ENCODE data around the gene RFX4. TPM values are rescaled to one million over a fixed set of nuclear protein-coding genes. Genes with fewer than 3 reads are reported as not detected.

Gene RFX4
- total and polyA plus RNA-seq, 9 of the 15 experiments (the other 6 are each of a cell fraction or from before 2014, with no cell fraction given): not detected

DNA sequence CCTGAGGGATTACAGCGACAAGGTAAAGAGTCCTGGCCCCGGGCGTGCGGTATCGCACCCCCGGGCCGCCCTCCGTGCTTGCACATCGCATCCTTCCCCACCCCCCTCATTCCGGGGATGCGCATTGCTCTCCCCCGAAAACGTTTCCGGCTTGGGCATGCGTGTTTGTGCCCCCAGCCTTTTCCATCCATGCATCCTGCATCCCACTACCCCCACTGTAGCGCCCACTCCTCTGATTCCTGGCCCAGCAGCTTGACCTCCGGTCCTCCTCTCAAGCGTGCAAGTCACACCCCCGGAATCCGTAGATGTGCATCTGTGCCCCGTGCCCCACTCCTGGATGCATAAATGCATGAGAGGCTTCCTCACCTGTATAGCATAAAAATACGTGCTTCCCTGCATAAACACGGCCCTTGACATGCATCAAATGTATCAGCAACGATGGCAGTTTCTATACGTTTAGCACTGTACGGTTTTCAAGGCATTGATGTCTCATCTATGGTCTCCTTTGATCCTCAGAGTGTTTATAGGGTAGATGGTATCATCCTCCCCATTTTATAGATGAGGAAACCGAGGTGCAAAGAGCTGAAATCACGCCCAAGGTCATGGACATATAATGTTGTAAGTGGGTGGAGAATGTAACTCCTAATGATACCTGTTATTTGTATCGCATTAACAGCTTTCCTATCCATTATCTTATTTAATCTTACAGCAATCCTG is 192.2 kb downstream of the RFX4 start:
- 1% methylated on average over 20 of the region's 29 CpGs for WGBS (ENCODE audit: insufficient coverage, low coverage, missing lambda C conversion rate)
- Histone ChIP-seq H3K9me3 (replicated peaks; ENCODE audit: control insufficient read depth, insufficient read depth, low read depth, low read length) (peaks cover 7% of the 10 kb centered on the region), H3K27me3 (ENCODE audit: control insufficient read depth in 2 of 2, insufficient read depth in 2 of 2, low read length in 2 of 2) (no peaks in the 10 kb centered on the region), H4K20me1 (replicated peaks; ENCODE audit: control insufficient read depth, insufficient read depth, low read length) (no peaks in the 10 kb centered on the region), H3K9ac (ENCODE audit: insufficient read depth in 1 of 2, low read depth in 2 of 2, low read length in 2 of 2) (peak overlapping the region; percentile 91 to 92), H3K36me3 (ENCODE audit: control insufficient read depth, insufficient read depth, low read length) (no peaks in the 10 kb centered on the region), H3K4me2 (ENCODE audit: insufficient read depth, low read length) (peak overlapping the region; percentile 94), H2AFZ (ENCODE audit: low read depth, low read length) (peak overlapping the region; percentile 98), H3K9me1 (ENCODE audit: control insufficient read depth, insufficient read depth, low read length) (no peaks in the 10 kb centered on the region), H3K4me3 (peak overlapping the region; percentile 66), H3K79me2 (ENCODE audit: control insufficient read depth, insufficient read depth, low read length) (peaks cover 32% of the 10 kb centered on the region), H3K4me1 (replicated peaks in 1 of 2; ENCODE audit: control insufficient read depth in 2 of 2, insufficient read depth in 2 of 2, low read length in 2 of 2) (peaks cover 16 to 26% of the 10 kb centered on the region in 2 experiments; a peak in 4 of 5 replicates), H3K27ac (ENCODE audit: extremely low read depth, low read depth, low read length) (peak overlapping the region; percentile 96)
- FAIRE-seq: no peak
- CTCF ChIA-PET (ENCODE audit: low intra/inter-chr PET ratio): no interaction called here
- DNase-seq (ENCODE audit: extremely low read depth in 1 of 4, low spot score in 3 of 4): no peak
- in situ Hi-C loops (cut with MboI): no loop called here
- BruUV-seq (replicated peaks): no TSS peak
- ATAC-seq: no peak
- intact Hi-C loops (cut with micrococcal nuclease): loop anchor here (2.0 kb wide), 1 partner anchor 66 kb away; no protein-coding TSS in a partner anchor
- POLR2A ChIA-PET: interaction anchor here (0.7 to 2.0 kb wide), 7 partner anchors 8 to 100 kb away, joined by 3 to 6 read pairs (median 3); no protein-coding TSS in a partner anchor
- TF ChIP-seq ADNP (tag; IDR thresholded peaks at IDR 0.05) (peak; percentile 50), BCOR (IDR thresholded peaks at IDR 0.05) (peak; percentile 52; the same call in 1 of the 2 replicates), GABPB2 (CRISPR knock-in tag; conservative IDR thresholded peaks at IDR 0.05) (no peak), ZFP36 (IDR thresholded peaks at IDR 0.05; ENCODE audit: low read depth, low read length, partially characterized antibody) (peak; percentile 79), HDAC2 (IDR thresholded peaks at IDR 0.05) (0 out of 2 replicates have a peak, but pooled peaks have one; percentile 29), HDAC6 (IDR thresholded peaks at IDR 0.05; ENCODE audit: low read depth, low read length) (no peak), ERF (CRISPR knock-in tag; IDR thresholded peaks at IDR 0.05) (0 out of 2 replicates have a peak, but pooled peaks have one; percentile 0), NEUROD1 (IDR thresholded peaks at IDR 0.05; ENCODE audit: borderline replicate concordance, low read depth, low read length, partially characterized antibody) (no peak), ATF7 (IDR thresholded peaks at IDR 0.05) (no peak), NRF1 (conservative IDR thresholded peaks at IDR 0.05 in 1 of 2, IDR thresholded peaks at IDR 0.05 in 1 of 2) (peak; percentile 61 to 75), ZNF707 (CRISPR knock-in tag; conservative IDR thresholded peaks at IDR 0.05) (no peak), KDM1A (IDR thresholded peaks at IDR 0.05) (peak in 1 of 2 experiments; percentile 58; a peak in 1 of 4 replicates), RBM25 (IDR thresholded peaks at IDR 0.05; ENCODE audit: low read depth, low read length, severe bottlenecking) (peak; percentile 95)
- TF ChIP-seq, protein P1, sequence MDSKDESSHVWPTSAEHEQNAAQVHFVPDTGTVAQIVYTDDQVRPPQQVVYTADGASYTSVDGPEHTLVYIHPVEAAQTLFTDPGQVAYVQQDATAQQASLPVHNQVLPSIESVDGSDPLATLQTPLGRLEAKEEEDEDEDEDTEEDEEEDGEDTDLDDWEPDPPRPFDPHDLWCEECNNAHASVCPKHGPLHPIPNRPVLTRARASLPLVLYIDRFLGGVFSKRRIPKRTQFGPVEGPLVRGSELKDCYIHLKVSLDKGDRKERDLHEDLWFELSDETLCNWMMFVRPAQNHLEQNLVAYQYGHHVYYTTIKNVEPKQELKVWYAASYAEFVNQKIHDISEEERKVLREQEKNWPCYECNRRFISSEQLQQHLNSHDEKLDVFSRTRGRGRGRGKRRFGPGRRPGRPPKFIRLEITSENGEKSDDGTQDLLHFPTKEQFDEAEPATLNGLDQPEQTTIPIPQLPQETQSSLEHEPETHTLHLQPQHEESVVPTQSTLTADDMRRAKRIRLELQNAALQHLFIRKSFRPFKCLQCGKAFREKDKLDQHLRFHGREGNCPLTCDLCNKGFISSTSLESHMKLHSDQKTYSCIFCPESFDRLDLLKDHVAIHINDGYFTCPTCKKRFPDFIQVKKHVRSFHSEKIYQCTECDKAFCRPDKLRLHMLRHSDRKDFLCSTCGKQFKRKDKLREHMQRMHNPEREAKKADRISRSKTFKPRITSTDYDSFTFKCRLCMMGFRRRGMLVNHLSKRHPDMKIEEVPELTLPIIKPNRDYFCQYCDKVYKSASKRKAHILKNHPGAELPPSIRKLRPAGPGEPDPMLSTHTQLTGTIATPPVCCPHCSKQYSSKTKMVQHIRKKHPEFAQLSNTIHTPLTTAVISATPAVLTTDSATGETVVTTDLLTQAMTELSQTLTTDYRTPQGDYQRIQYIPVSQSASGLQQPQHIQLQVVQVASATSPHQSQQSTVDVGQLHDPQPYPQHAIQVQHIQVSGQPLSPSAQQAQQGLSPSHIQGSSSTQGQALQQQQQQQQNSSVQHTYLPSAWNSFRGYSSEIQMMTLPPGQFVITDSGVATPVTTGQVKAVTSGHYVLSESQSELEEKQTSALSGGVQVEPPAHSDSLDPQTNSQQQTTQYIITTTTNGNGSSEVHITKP (IDR thresholded peaks at IDR 0.05; ENCODE audit: partially characterized antibody): no peak
- TF ChIP-seq, protein P2, sequence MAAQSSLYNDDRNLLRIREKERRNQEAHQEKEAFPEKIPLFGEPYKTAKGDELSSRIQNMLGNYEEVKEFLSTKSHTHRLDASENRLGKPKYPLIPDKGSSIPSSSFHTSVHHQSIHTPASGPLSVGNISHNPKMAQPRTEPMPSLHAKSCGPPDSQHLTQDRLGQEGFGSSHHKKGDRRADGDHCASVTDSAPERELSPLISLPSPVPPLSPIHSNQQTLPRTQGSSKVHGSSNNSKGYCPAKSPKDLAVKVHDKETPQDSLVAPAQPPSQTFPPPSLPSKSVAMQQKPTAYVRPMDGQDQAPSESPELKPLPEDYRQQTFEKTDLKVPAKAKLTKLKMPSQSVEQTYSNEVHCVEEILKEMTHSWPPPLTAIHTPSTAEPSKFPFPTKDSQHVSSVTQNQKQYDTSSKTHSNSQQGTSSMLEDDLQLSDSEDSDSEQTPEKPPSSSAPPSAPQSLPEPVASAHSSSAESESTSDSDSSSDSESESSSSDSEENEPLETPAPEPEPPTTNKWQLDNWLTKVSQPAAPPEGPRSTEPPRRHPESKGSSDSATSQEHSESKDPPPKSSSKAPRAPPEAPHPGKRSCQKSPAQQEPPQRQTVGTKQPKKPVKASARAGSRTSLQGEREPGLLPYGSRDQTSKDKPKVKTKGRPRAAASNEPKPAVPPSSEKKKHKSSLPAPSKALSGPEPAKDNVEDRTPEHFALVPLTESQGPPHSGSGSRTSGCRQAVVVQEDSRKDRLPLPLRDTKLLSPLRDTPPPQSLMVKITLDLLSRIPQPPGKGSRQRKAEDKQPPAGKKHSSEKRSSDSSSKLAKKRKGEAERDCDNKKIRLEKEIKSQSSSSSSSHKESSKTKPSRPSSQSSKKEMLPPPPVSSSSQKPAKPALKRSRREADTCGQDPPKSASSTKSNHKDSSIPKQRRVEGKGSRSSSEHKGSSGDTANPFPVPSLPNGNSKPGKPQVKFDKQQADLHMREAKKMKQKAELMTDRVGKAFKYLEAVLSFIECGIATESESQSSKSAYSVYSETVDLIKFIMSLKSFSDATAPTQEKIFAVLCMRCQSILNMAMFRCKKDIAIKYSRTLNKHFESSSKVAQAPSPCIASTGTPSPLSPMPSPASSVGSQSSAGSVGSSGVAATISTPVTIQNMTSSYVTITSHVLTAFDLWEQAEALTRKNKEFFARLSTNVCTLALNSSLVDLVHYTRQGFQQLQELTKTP (IDR thresholded peaks at IDR 0.05; ENCODE audit: low read depth in 1 of 2, partially characterized antibody in 2 of 2): no peak
